ENCODE measurements around the gene MYH9.

MYH9 gene

DNA sequence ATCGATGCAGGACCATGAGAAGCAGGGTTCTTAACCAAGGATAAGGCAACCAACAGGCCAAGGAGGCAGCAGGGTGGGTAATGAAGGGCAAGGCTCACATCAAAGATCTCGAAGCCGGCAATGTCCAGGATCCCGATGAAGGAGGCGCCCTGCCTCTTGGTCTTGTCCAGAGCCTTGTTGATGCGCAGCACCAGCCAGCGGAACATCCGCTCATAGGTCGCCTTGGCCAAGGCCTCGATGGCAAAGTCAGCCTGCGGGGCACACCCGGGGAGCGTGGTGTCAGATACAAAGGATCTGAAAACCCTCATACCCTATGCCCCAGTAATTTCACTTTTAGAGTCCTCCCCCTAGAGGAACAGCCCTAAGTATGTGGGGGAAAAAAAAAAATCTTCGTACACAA is 71.3 kb downstream of the MYH9 start:
- Histone ChIP-seq H3K4me3 (replicated peaks; ENCODE audit: low read depth, low read length) (no peak overlapping the region), H3K36me3 (ENCODE audit: control insufficient read depth, insufficient read depth, low read length) (peaks cover 68% of the 10 kb centered on the region), H3K27me3 (replicated peaks; ENCODE audit: control insufficient read depth, insufficient read depth, low read length) (no peaks in the 10 kb centered on the region)
- TF ChIP-seq, protein P1, sequence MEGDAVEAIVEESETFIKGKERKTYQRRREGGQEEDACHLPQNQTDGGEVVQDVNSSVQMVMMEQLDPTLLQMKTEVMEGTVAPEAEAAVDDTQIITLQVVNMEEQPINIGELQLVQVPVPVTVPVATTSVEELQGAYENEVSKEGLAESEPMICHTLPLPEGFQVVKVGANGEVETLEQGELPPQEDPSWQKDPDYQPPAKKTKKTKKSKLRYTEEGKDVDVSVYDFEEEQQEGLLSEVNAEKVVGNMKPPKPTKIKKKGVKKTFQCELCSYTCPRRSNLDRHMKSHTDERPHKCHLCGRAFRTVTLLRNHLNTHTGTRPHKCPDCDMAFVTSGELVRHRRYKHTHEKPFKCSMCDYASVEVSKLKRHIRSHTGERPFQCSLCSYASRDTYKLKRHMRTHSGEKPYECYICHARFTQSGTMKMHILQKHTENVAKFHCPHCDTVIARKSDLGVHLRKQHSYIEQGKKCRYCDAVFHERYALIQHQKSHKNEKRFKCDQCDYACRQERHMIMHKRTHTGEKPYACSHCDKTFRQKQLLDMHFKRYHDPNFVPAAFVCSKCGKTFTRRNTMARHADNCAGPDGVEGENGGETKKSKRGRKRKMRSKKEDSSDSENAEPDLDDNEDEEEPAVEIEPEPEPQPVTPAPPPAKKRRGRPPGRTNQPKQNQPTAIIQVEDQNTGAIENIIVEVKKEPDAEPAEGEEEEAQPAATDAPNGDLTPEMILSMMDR (IDR thresholded peaks at IDR 0.05; ENCODE audit: insufficient read depth, low read length, poor library complexity, severe bottlenecking), result no peak
- DNase-seq (ENCODE audit: extremely low read depth, insufficient read length), result no peak

- H3K36me3 ChIP-seq (ENCODE audit: control insufficient read depth, insufficient read depth, low read length), result peaks cover 73% of the 10 kb centered on the region
- H3K27me3 ChIP-seq (replicated peaks; ENCODE audit: control insufficient read depth, insufficient read depth, low read length), result no peaks in the 10 kb centered on the region
- no peak for DNase-seq (ENCODE audit: extremely low read depth, insufficient read length)
- H3K4me3 ChIP-seq (replicated peaks; ENCODE audit: low read depth, low read length), result no peak overlapping the region
- TF ChIP-seq, protein P1 (IDR thresholded peaks at IDR 0.05; ENCODE audit: insufficient read depth, low read length, poor library complexity, severe bottlenecking), result no peak
Observed at GRCh38 chr22:36315325-36315724, 72.4 kb downstream of the MYH9 start.

- Histone ChIP-seq H3K27me3 (replicated peaks; ENCODE audit: control insufficient read depth, insufficient read depth, low read length) (no peaks in the 10 kb centered on the region), H3K36me3 (ENCODE audit: control insufficient read depth, insufficient read depth, low read length) (peaks cover 65% of the 10 kb centered on the region), H3K4me3 (replicated peaks; ENCODE audit: low read depth, low read length) (no peak overlapping the region)
- DNase-seq (ENCODE audit: extremely low read depth, insufficient read length), result no peak
- TF ChIP-seq, protein P1 (IDR thresholded peaks at IDR 0.05; ENCODE audit: insufficient read depth, low read length, poor library complexity, severe bottlenecking), result no peak
Observed at GRCh38 chr22:36311386-36312085, 76.2 kb downstream of the MYH9 start.

- no peaks in the 10 kb centered on the region for H3K27me3 ChIP-seq (replicated peaks; ENCODE audit: control insufficient read depth, insufficient read depth, low read length)
- no peak overlapping the region for H3K4me3 ChIP-seq (replicated peaks; ENCODE audit: low read depth, low read length)
- no peak for DNase-seq (ENCODE audit: extremely low read depth, insufficient read length)
- peaks cover 70% of the 10 kb centered on the region for H3K36me3 ChIP-seq (ENCODE audit: control insufficient read depth, insufficient read depth, low read length)
- TF ChIP-seq, protein P1 (IDR thresholded peaks at IDR 0.05; ENCODE audit: insufficient read depth, low read length, poor library complexity, severe bottlenecking), result no peak
Observed at GRCh38 chr22:36308880-36309279, 78.9 kb downstream of the MYH9 start.

GRCh38 chr22:36306227-36306626 is 81.5 kb downstream of the MYH9 start:
- no peaks in the 10 kb centered on the region for H3K27me3 ChIP-seq (replicated peaks; ENCODE audit: control insufficient read depth, insufficient read depth, low read length)
- H3K4me3 ChIP-seq (replicated peaks; ENCODE audit: low read depth, low read length), result no peak overlapping the region
- TF ChIP-seq, protein P1 (IDR thresholded peaks at IDR 0.05; ENCODE audit: insufficient read depth, low read length, poor library complexity, severe bottlenecking), result no peak
- DNase-seq (ENCODE audit: extremely low read depth, insufficient read length), result no peak
- H3K36me3 ChIP-seq (ENCODE audit: control insufficient read depth, insufficient read depth, low read length), result peaks cover 70% of the 10 kb centered on the region

DNA sequence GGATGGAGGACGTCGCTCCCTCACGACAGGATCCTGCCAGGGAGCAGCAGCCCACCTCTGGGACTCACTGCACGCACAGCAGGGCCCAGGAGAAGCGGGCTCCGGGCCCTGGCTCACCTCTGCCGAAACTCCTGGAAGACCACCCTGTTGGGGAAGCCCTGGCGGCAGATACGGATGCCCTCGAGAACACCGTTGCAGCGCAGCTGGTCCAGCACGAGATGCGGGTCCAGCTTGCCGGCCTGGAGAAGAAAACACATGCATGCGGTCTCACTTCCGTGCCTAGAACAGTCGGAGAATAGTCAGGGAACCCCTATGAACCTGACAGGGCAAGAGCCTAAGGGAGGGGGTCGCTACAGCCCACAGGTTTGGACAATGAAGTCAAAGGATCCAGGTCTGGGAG is 82.0 kb downstream of the MYH9 start:
- Histone ChIP-seq H3K27me3 (replicated peaks; ENCODE audit: control insufficient read depth, insufficient read depth, low read length) (no peaks in the 10 kb centered on the region), H3K36me3 (ENCODE audit: control insufficient read depth, insufficient read depth, low read length) (peaks cover 70% of the 10 kb centered on the region), H3K4me3 (replicated peaks; ENCODE audit: low read depth, low read length) (no peak overlapping the region)
- DNase-seq (ENCODE audit: extremely low read depth, insufficient read length), result no peak
- TF ChIP-seq, protein P1 (IDR thresholded peaks at IDR 0.05; ENCODE audit: insufficient read depth, low read length, poor library complexity, severe bottlenecking), result no peak
